NCI-H69 (cell line): Measurements from ENCODE around the gene ETNPPL.

ENCODE experiments used
- DNase-seq: peaks from one replicate; lab custom pipeline; 2025; lab: John Stamatoyannopoulos, UW

Gene ETNPPL

GRCh38 chr4:108762559-108763225 is at the start of gene ETNPPL:
Gene ETNPPL (minus strand): TSS chr4:108763053. CDS start chr4:108762898, 155 bp downstream.
- DNase-seq: peak; percentile 44

DNA sequence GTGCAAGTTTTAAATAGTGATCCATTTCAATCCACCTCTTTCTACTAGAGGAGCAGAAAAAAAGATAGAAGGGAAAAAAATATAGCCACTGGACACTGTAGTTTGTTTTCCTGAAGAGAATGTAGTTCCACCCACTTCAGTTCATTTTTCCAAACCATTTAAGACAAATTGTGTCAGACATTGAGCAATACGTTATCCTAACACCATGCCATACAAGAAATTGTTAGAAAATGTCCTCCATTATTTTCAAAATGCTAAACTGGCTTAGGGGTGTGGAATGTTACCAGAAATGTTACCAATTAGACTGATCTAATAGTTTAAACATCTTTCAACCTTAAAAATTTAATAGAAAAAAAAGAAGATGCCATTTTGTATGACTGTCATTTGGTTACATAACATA is 48.6 kb upstream of the ETNPPL start:
- DNase-seq: no peak

- DNase-seq: no peak
Observed at GRCh38 chr4:108810087-108810486, 47.2 kb upstream of the ETNPPL start.

DNA sequence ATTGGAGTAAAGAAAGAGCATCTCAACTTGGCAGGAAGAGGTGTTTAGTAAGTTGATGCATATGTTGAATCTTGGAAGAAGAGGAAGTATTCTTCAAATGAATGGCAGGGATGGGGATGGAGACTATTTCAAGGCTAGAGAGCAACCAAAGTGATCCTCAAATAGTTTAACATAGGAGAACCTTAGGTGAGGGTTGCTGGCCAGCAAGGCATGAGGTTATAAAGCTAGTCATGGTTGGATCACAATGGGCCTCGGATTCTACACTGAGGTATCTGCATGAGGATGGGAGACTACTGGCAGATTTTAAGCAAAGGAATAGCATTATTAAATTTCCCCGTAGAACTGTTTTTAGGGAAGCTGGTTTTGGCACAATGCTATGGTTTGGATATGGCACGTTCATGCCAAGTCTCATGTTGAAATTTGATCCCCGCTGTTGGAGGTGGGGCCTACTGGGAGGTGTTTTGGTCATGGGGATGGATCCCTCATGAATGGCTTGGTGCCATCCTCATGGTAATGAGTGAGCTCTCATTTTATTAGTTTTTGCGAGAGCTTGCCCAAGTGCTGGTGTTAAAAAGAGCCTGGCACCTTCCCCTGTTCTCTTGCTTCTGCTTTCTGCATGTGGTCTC is 41.9 kb upstream of the ETNPPL start:
- DNase-seq: no peak

DNA sequence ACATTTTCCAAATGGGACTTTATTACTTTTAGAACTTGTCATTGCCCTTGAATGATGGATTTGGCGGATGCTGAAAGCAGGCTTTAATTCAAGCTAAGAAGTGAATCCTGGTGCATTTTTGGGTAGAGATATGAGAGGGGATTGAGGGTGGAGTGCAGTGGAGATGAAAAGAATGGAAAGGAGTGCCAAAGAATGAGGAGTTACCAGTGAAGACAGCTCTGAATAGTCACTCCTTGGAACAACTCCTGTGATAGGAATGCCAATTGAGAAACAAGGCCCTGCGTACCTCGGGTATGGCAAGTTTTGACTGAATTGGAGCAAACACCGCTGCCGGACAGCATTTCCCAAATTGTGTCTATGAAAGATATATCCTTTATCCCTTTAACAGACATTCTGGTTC is 36.5 kb upstream of the ETNPPL start:
- DNase-seq: no peak

- DNase-seq: no peak
Observed at GRCh38 chr4:108796173-108796572, 33.3 kb upstream of the ETNPPL start.

DNA sequence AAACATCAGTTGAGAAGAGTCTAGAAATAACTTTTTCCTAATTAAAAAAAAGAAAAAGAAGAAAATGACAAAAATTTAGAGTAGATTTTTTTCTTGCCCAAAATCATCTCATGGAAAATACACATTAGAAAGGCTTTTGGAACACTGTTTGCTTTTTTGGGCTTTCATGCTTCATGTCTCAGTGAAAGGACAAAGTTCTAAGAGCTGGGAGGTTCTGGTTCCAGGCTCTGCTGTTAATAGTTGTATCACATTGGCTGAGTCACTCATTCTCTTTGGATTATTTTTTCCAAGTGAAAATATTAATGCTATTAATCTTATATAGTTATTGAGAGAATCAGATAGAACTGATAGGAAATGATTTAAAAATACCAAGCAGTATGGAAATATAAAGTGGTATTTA is 32.9 kb upstream of the ETNPPL start:
- DNase-seq: no peak

DNA sequence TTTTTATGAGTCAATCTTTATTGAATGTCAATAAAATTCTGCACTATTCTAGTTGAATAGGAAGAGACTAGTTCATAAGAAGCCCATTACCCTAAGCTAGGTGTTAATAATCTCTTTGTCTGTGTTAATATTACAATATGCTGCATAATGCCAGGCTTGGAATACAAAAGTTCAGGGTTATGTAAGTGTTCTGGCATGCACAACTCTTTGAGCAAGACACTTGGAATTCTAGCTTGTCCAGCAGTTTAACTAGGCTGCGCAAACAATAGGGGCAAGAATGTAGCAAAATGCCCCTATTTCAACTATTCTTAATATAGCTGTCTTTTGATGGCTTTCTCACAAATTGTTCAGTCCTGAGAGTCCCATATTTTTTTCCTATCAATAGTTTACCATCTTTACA is 31.3 kb upstream of the ETNPPL start:
- DNase-seq: no peak

- no peak for DNase-seq
Observed at GRCh38 chr4:108793415-108793814, 30.6 kb upstream of the ETNPPL start.

GRCh38 chr4:108788731-108789130 is 25.9 kb upstream of the ETNPPL start:
- DNase-seq: no peak

- DNase-seq: no peak
Observed at GRCh38 chr4:108787724-108788123, 24.9 kb upstream of the ETNPPL start.

- DNase-seq: no peak
Observed at GRCh38 chr4:108787106-108787505, 24.3 kb upstream of the ETNPPL start.

- DNase-seq: no peak
Observed at GRCh38 chr4:108786351-108786750, 23.5 kb upstream of the ETNPPL start.

- peak; percentile 9 for DNase-seq
Observed at GRCh38 chr4:108783665-108784463, 21.0 kb upstream of the ETNPPL start.

DNA sequence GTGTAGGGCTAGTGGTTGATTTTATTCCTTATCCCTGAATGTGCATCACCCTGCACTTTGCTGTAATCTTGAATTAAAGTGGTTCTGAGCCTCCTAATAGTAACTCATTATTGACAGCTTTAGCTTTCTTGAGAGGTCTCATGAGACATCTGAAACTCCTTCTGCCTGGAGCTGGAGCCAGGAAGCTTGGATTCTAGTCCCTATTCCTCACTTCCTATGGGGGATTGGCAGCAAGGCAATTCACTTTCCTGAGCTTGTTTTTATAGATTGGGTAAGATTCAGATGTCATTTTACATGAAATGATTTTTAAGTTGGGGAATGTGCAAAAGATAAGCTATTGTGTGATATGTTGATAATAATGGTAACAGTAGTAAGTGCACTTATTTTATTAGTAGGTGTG is 17.1 kb upstream of the ETNPPL start:
- DNase-seq: no peak

DNA sequence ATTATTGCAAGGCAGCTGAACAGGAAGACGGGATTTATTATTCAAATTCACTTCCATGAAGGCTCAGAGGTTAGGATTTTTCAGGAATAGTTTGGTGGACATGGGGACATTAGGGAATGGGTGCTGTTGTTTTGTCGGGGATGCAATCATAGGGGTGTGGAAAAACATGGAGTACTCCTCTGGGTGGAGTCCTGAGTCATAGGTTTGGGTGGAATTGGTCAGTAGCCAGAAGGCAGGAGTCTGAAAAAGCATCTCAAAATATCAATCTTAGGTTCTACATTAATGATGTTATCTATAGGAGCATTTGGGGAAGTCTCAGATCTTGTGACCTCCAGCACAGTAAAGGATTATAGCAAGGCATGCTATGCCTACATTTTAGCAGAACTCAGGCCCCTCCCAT is 14.5 kb upstream of the ETNPPL start:
- DNase-seq: no peak

GRCh38 chr4:108775921-108776320 is 13.1 kb upstream of the ETNPPL start:
- no peak for DNase-seq

DNA sequence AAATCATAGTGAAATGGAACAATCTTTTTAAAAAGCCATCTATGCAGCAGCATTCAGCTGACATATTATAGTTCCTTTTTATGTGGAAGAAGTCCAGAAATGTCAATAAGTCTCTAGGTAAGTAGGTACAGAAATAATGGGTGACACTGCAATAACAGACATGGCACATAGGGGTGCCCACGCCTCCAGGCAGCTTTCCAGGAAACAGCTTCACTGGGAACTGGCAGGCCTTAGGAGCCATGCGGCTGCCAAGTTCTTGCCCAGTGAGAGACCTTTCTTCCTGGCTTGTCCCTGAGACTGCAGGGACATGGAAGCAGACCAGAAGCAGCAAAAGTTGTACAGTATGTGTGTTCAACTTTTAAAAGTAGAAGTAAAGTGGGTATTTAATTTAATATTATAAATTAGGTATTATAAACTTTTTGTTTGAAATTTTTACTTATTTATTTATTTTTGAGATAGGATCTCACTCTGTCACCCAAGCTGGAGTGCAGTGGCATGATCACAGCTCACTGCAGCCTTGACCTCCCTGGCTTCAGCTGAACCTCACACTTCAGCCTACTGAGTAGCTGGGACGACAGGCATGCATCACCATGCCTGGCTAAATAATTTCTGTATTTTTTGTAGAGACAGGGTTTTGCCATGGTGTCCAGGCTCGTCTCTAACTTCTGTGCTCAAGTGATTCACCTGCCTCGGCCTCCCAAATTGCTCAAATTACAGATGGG is 12.1 kb upstream of the ETNPPL start:
- DNase-seq: no peak

DNA sequence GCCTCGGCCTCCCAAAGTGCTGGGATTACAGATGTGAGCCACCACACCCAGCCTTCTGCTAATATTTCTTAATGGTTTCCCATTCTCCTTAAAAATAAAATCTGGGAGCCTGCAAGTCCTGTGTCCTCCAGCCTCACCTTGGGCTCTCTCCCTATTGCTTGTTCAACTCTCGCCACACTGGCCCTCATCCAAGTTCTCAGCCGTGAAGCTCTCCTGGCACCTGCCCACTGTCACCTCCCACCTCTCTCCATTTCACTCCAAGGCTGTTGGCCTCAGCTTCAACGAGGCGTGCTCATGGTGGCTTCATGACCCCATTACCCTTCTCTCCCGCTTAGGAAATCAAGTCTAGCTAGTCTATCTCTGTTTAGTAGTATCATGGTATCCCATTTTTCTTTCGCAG is 9.5 kb upstream of the ETNPPL start:
- DNase-seq: no peak

- no peak for DNase-seq
Observed at GRCh38 chr4:108766058-108766457, 3.2 kb upstream of the ETNPPL start.

GRCh38 chr4:108763986-108764385 is 1.1 kb upstream of the ETNPPL start:
- DNase-seq: no peak

- DNase-seq: no peak
Observed at GRCh38 chr4:108763226-108763593, 357 bp upstream of the ETNPPL start.

DNA sequence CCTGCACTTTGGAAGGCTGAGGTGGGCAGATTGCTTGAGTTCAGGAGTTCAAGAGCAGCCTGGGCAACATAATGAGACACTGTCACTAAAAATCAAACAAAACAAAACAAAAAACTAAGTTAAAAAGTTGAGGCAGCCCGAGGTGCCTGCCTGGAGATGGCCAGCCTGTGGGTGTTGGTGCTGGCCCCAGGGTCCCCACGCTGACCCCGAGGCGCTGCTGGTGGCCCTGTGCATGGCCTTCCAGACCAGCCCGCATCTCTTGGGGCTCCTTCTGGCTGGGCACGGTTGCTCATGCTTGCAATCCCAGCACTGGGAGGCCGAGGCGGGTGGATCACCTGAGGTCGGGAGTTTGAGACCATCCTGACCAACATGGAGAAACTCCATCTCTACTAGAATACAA is 4.4 kb downstream of the ETNPPL start:
- no peak for DNase-seq
